IMR-90 (cell line): ENCODE results near the gene DTX1. TPM values are rescaled to one million over a fixed set of nuclear protein-coding genes. Genes with fewer than 3 reads are reported as not detected.

ENCODE experiments used
- ATAC-seq: fragments of 200-7000 bp; cut with Tn5 transposase; 2 replicates; pipeline ENCODE4 v1.9.1; 2020; ENCODE audit warnings: low read depth, mild to moderate bottlenecking, moderate library complexity
- BruUV-seq: library from RNA; stranded (reverse); fragments of 400-500 nt; replicated peaks from 2 replicates; lab custom pipeline; 2021; lab: Mats Ljungman, UMichigan
- CTCF ChIA-PET: fragments of 300-600 bp; formaldehyde crosslinking; extraction: SDS; loops from one replicate; lab custom pipeline; 2021; ENCODE audit warnings: antibody characterized with exemption; lab: Yijun Ruan, JAX
- POLR2A ChIA-PET: fragments of 300-600 bp; sonication (Branson Sonifier 250); formaldehyde crosslinking; loops from one replicate; lab custom pipeline; 2022; ENCODE audit warnings: antibody characterized with exemption; ENCODE audit not compliant: unreplicated experiment; lab: Charles Lee
- DNase-seq: peaks from one replicate; pipeline ENCODE4 v3.0.0; 2013
- H2AFZ ChIP-seq: replicated peaks from 2 replicates; pipeline ENCODE3; 2013; ENCODE audit warnings: low read length, mild to moderate bottlenecking; ENCODE audit not compliant: poor library complexity
- H2AK5ac ChIP-seq: 2 replicates; pipeline ENCODE4 v1.6.1; 2013; ENCODE audit warnings: low read depth, low read length, inconsistent platforms
- H2AK9ac ChIP-seq: replicated peaks from 2 replicates; pipeline ENCODE3; 2013; ENCODE audit warnings: mild to moderate bottlenecking, low read depth, low read length, moderate library complexity; ENCODE audit not compliant: poor library complexity
- H2BK120ac ChIP-seq: 2 replicates; pipeline ENCODE4 v1.6.1; 2013; ENCODE audit warnings: low read depth, low read length, inconsistent platforms
- H2BK15ac ChIP-seq: 3 replicates; pipeline ENCODE4 v1.6.1; 2013; ENCODE audit warnings: low read depth, low read length, inconsistent platforms
- H2BK20ac ChIP-seq: 2 replicates; pipeline ENCODE4 v1.6.1; 2013; ENCODE audit warnings: low read depth, mild to moderate bottlenecking, inconsistent platforms, low read length, moderate library complexity
- H2BK5ac ChIP-seq: 2 replicates; pipeline ENCODE4 v1.6.1; 2013; ENCODE audit warnings: mild to moderate bottlenecking, low read depth, low read length, inconsistent platforms; ENCODE audit not compliant: poor library complexity, severe bottlenecking
- H3K14ac ChIP-seq: replicated peaks from 2 replicates; pipeline ENCODE4 v1.6.1; 2013; ENCODE audit warnings: low read depth, low read length, inconsistent platforms
- H3K18ac ChIP-seq: 2 replicates; pipeline ENCODE4 v1.6.1; 2013; ENCODE audit warnings: low read depth, low read length, control low read depth
- H3K23ac ChIP-seq: 2 replicates; pipeline ENCODE4 v1.6.1; 2013; ENCODE audit warnings: low read depth, low read length, inconsistent platforms
- H3K27ac ChIP-seq: 2 replicates; pipeline ENCODE4 v1.5.1; 2013; ENCODE audit warnings: mild to moderate bottlenecking, control low read depth, low read length; ENCODE audit not compliant: insufficient read depth
- H3K27me3 ChIP-seq: 2 replicates; pipeline ENCODE4 v1.6.1; 2013; ENCODE audit warnings: low read length; ENCODE audit not compliant: control insufficient read depth, insufficient read depth
- H3K36me3 ChIP-seq: 2 replicates; pipeline ENCODE4 v1.6.1; 2013; ENCODE audit warnings: low read length, mixed read lengths; ENCODE audit not compliant: control insufficient read depth, insufficient read depth
- H3K4ac ChIP-seq: 2 replicates; pipeline ENCODE4 v1.6.1; 2013; ENCODE audit warnings: low read depth, low read length, inconsistent platforms
- H3K4me1 ChIP-seq: 2 replicates; pipeline ENCODE4 v1.6.1; 2013; ENCODE audit warnings: low read length, mixed read lengths; ENCODE audit not compliant: control insufficient read depth, insufficient read depth
- H3K4me2 ChIP-seq: 2 replicates; pipeline ENCODE4 v1.6.1; 2013; ENCODE audit warnings: low read depth, mild to moderate bottlenecking, control low read depth, low read length, moderate library complexity
- H3K4me3 ChIP-seq: 2 replicates; pipeline ENCODE4 v1.5.1; 2013; ENCODE audit warnings: low read depth, mild to moderate bottlenecking, control low read depth, low read length, moderate library complexity; ENCODE audit not compliant: insufficient read depth
- H3K56ac ChIP-seq: 2 replicates; pipeline ENCODE4 v1.6.1; 2013; ENCODE audit warnings: low read length, inconsistent platforms; ENCODE audit not compliant: insufficient read depth; ENCODE audit errors: extremely low read depth
- H3K79me1 ChIP-seq, 2 experiments: 2 replicates each; pipeline ENCODE4 v1.6.1; 2013; ENCODE audit warnings: low read length in 2 of 2, inconsistent platforms in 1 of 2, low read depth in 1 of 2
- H3K9ac ChIP-seq: 2 replicates; pipeline ENCODE4 v1.6.1; 2013; ENCODE audit warnings: low read depth, low read length, control low read depth
- H3K9me1 ChIP-seq: 2 replicates; pipeline ENCODE4 v1.6.1; 2013; ENCODE audit warnings: low read length, inconsistent platforms; ENCODE audit not compliant: insufficient read depth
- H3K9me3 ChIP-seq: 2 replicates; pipeline ENCODE4 v1.6.1; 2013; ENCODE audit warnings: low read length; ENCODE audit not compliant: control insufficient read depth, insufficient read depth
- H4K20me1 ChIP-seq: 2 replicates; pipeline ENCODE4 v1.6.1; 2013; ENCODE audit warnings: low read length, inconsistent platforms; ENCODE audit not compliant: insufficient read depth
- H4K5ac ChIP-seq: 2 replicates; pipeline ENCODE4 v1.6.1; 2013; ENCODE audit warnings: mild to moderate bottlenecking, low read depth, low read length, control low read depth
- H4K8ac ChIP-seq, 2 experiments: 2 replicates each; pipeline ENCODE4 v1.6.1; 2013; ENCODE audit warnings: low read depth in 2 of 2, low read length in 2 of 2, control low read depth in 1 of 2, inconsistent platforms in 1 of 2
- H4K91ac ChIP-seq: 2 replicates; pipeline ENCODE4 v1.6.1; 2013; ENCODE audit warnings: low read depth, low read length, inconsistent platforms; ENCODE audit not compliant: insufficient read depth
- CTCF ChIP-seq: conservative IDR thresholded peaks from 2 replicates; pipeline ENCODE4 v1.5.1; 2012; ENCODE audit warnings: mild to moderate bottlenecking, low read depth, low read length, improper control_type of control experiment
- NFE2L2 ChIP-seq: fragments of 150-350 bp; IDR thresholded peaks from 2 replicates; pipeline ENCODE4 v1.6.1; 2016; ENCODE audit warnings: low read depth, mild to moderate bottlenecking, low read length
- WGBS, 2 experiments: methylation state at CpG; one replicate each; pipeline versions ENCODE4 v1.1.5 to v1.1.7; 2013; ENCODE audit warnings: missing lambda C conversion rate in 2 of 2; ENCODE audit not compliant: insufficient read length in 1 of 2; ENCODE audit errors: extremely low coverage in 2 of 2; 5-methylcytosine and 5-hydroxymethylcytosine counted together
- dilution Hi-C: fragments of 300-500 bp; cut with HindIII; formaldehyde crosslinking; loops from one replicate; pipeline ENCODE4 v1.14.3; 2018; ENCODE audit warnings: low sequenced_read_pairs; ENCODE audit not compliant: unreplicated experiment
- in situ Hi-C: fragments of 300-500 bp; cut with MboI; formaldehyde crosslinking; loops from 3 replicates; pipeline ENCODE4 v1.14.3; 2019; ENCODE audit warnings: low sequenced_read_pairs, inconsistent platforms, mixed read lengths
- intact Hi-C: fragments of 100-400 bp; cut with micrococcal nuclease; formaldehyde crosslinking; loops from 2 replicates; pipeline ENCODE4 v1.10.0; 2022
- polyA plus RNA-seq, 3 experiments: library from polyadenylated mRNA; depleted of rRNA; stranded (reverse); fragments of >200 nt; gene quantifications; 2 replicates each; pipeline ENCODE4 v1.2.3, GENCODE V29; 2012; ENCODE audit warnings: low replicate concordance in 1 of 3
- total RNA-seq: library from RNA; depleted of rRNA; stranded (reverse); fragments of >200 nt; gene quantifications from 2 replicates; pipeline ENCODE4 v1.2.3, GENCODE V29; 2012

DTX1 gene
- total and polyA plus RNA-seq, 2 of the 4 experiments (the other 2 are of a cell fraction) = not detected

- in situ Hi-C loops (loop anchor here (5.0 kb wide), 1 partner anchor 122 kb away; no protein-coding TSS in a partner anchor), intact Hi-C loops (loop anchor here (2.0 kb wide), 1 partner anchor 377 kb away; no protein-coding TSS in a partner anchor), dilution Hi-C loops (no loop called here)
- Histone ChIP-seq H3K4ac (no peak overlapping the region), H2BK5ac (no peak overlapping the region), H4K20me1 (no peaks in the 10 kb centered on the region), H3K18ac (no peak overlapping the region), H3K36me3 (no peaks in the 10 kb centered on the region), H2BK20ac (no peak overlapping the region), H4K8ac (no peak overlapping the region), H3K56ac (no peak overlapping the region), H3K4me2 (no peak overlapping the region), H2BK120ac (no peak overlapping the region), H3K4me3 (no peak overlapping the region), H2BK15ac (no peak overlapping the region), H3K14ac (no peak overlapping the region), H3K23ac (no peak overlapping the region), H3K27me3 (peaks cover 5% of the 10 kb centered on the region), H3K79me1 (no peaks in the 10 kb centered on the region), H2AK9ac (no peak overlapping the region), H3K27ac (no peak overlapping the region), H2AK5ac (no peak overlapping the region), H4K5ac (no peak overlapping the region), H3K9me3 (no peaks in the 10 kb centered on the region), H3K9ac (no peak overlapping the region), H2AFZ (no peak overlapping the region), H4K91ac (no peak overlapping the region), H3K9me1 (no peaks in the 10 kb centered on the region), H3K4me1 (no peaks in the 10 kb centered on the region)
- ChIA-PET POLR2A (no interaction called here), CTCF (interaction anchor here (2.1 kb wide), 1 partner anchor 103 kb away, joined by 8 read pairs; no protein-coding TSS in a partner anchor)
- TF ChIP-seq CTCF (0 out of 2 replicates have a peak, but pooled peaks have one; percentile 4), NFE2L2 (no peak)
- DNase-seq (no peak), ATAC-seq (no peak)
- no TSS peak for BruUV-seq
- WGBS, 2 experiments = 9% methylated on average over 7 of the region's 11 CpGs; no CpG with 5 or more reads in 1 of the 2 experiments
Observed at GRCh38 chr12:113049976-113050742, 6.4 kb upstream of the DTX1 start.
